SU-DHL-6 (cell line): ENCODE data around the gene TADA2B.

Source experiments
- EZH2phosphoT487 ChIP-seq: fragments of 200-600 bp; sonication (generic), shearing (Covaris generic); conservative IDR thresholded peaks from 2 replicates; pipeline ENCODE4 v1.6.1; 2018; ENCODE audit warnings: mild to moderate bottlenecking, antibody characterized with exemption, low read length, moderate library complexity, mixed read lengths
- TF ChIP-seq, protein P1 (sequence below): fragments of 200-600 bp; sonication (generic); IDR thresholded peaks from one replicate; pipeline ENCODE4 v1.5.1; 2017; ENCODE audit warnings: antibody characterized with exemption, mild to moderate bottlenecking, low read length, moderate library complexity; ENCODE audit not compliant: insufficient read depth, poor library complexity, severe bottlenecking

DNA sequence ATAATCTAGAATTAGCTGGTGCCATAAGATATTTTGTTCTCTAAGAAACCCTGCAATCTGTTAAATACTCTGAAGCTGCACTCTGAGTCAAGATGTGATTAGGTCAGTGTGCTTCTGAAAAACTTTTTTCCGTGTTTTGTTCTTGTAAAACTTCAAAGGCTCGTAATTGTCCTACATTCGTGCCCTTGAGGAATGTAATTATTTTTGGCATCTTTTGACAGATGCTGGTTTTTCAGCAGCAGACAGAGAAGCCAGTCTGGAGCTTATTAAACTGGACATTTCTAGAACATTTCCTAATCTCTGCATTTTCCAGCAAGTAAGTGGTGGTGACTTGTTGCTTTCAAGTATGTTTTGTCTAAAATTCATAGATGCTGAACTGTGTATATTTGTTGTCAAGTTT is 36.8 kb upstream of the TADA2B start:
- TF ChIP-seq, protein P1, sequence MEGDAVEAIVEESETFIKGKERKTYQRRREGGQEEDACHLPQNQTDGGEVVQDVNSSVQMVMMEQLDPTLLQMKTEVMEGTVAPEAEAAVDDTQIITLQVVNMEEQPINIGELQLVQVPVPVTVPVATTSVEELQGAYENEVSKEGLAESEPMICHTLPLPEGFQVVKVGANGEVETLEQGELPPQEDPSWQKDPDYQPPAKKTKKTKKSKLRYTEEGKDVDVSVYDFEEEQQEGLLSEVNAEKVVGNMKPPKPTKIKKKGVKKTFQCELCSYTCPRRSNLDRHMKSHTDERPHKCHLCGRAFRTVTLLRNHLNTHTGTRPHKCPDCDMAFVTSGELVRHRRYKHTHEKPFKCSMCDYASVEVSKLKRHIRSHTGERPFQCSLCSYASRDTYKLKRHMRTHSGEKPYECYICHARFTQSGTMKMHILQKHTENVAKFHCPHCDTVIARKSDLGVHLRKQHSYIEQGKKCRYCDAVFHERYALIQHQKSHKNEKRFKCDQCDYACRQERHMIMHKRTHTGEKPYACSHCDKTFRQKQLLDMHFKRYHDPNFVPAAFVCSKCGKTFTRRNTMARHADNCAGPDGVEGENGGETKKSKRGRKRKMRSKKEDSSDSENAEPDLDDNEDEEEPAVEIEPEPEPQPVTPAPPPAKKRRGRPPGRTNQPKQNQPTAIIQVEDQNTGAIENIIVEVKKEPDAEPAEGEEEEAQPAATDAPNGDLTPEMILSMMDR = no peak
- TF ChIP-seq EZH2phosphoT487 = no peak
